HepG2 (cell line): ENCODE measurements around the gene SEPTIN3. TPM values are rescaled to one million over a fixed set of nuclear protein-coding genes. Genes with fewer than 3 reads are reported as not detected.
A peak's percentile ranks its signal among the peaks of the same experiment; 100 is the strongest.

Experiments used
- ATAC-seq: fragments of 200-7000 bp; cut with Tn5 transposase; 3 replicates; pipeline ENCODE4 v1.9.1; 2020; ENCODE audit warnings: mild to moderate bottlenecking, moderate library complexity
- BruUV-seq: library from RNA; stranded (reverse); fragments of 400-500 nt; replicated peaks from 2 replicates; lab custom pipeline; 2021; lab: Mats Ljungman, UMichigan
- CTCF ChIA-PET: fragments of 300-600 bp; formaldehyde crosslinking; extraction: SDS; loops from one replicate; lab custom pipeline; 2021; ENCODE audit warnings: low total read pairs, inconsistent platforms, low intra/inter-chr PET ratio; lab: Yijun Ruan, JAX
- POLR2A ChIA-PET: fragments of 350-600 bp; sonication (Branson Sonifier 250); formaldehyde crosslinking; loops from one replicate; lab custom pipeline; 2020; ENCODE audit warnings: antibody characterized with exemption, inconsistent platforms; lab: Yijun Ruan, JAX
- DNase-seq: peaks from one replicate; pipeline ENCODE4 v3.0.0-alpha.2; 2015; ENCODE audit warnings: low spot score
- FAIRE-seq: peaks from 3 replicates; lab custom pipeline; 2011; peaks lifted over from hg19 to GRCh38; lab: Jason Lieb, UNC
- H2AFZ ChIP-seq: one replicate; pipeline ENCODE4 v1.6.1; 2011; ENCODE audit warnings: low read length, inconsistent platforms
- H3K27ac ChIP-seq: fragments of 300-600 bp; 3 replicates; pipeline ENCODE4 v1.8.0; 2011; ENCODE audit warnings: mixed run types, mild to moderate bottlenecking, mixed read lengths, low read length, inconsistent platforms; ENCODE audit not compliant: insufficient read depth; ENCODE audit errors: extremely low read length
- H3K27me3 ChIP-seq, 2 experiments: fragments of 200-600 bp in 1 of 2; 2 replicates in 1 of 2; 3 replicates in 1 of 2; pipeline versions ENCODE4 v1.6.0 to v1.8.0; 2011; ENCODE audit warnings: low read length in 2 of 2, mild to moderate bottlenecking in 2 of 2, moderate library complexity in 2 of 2, inconsistent platforms in 1 of 2; ENCODE audit not compliant: insufficient read depth in 2 of 2, control insufficient read depth in 1 of 2
- H3K36me3 ChIP-seq, 2 experiments: fragments of 200-600 bp in 1 of 2; replicated peaks in 1 of 2; 2 replicates in 1 of 2; 3 replicates in 1 of 2; pipeline versions ENCODE4 v1.5.1 to v1.8.0; 2011; ENCODE audit warnings: low read length in 2 of 2, inconsistent platforms in 1 of 2; ENCODE audit not compliant: insufficient read depth in 2 of 2, control insufficient read depth in 1 of 2
- H3K4me1 ChIP-seq: 2 replicates; pipeline ENCODE4 v1.5.1; 2012; ENCODE audit warnings: low read length, inconsistent platforms; ENCODE audit not compliant: insufficient read depth
- H3K4me2 ChIP-seq: 2 replicates; pipeline ENCODE4 v1.6.0; 2011; ENCODE audit warnings: low read depth, low read length, inconsistent platforms
- H3K4me3 ChIP-seq, 3 experiments: fragments of 200-600 bp in 1 of 3; sonication (generic), shearing (Covaris generic) in 1 of 3; replicated peaks in 1 of 3; 2 replicates each; pipeline ENCODE4 v1.5.1; 2011 to 2016; ENCODE audit warnings: low read length in 3 of 3, inconsistent platforms in 2 of 3, low read depth in 2 of 3, mild to moderate bottlenecking in 2 of 3, control low read depth in 1 of 3, mixed read lengths in 1 of 3; ENCODE audit not compliant: insufficient read depth in 1 of 3
- H3K79me2 ChIP-seq: one replicate; pipeline ENCODE4 v1.6.1; 2011; ENCODE audit warnings: low read length, inconsistent platforms; ENCODE audit not compliant: insufficient read depth
- H3K9ac ChIP-seq: 2 replicates; pipeline ENCODE4 v1.6.0; 2011; ENCODE audit warnings: mild to moderate bottlenecking, low read depth, low read length, inconsistent platforms; ENCODE audit not compliant: insufficient read depth
- H3K9me3 ChIP-seq: 2 replicates; pipeline ENCODE4 v1.5.1; 2012; ENCODE audit warnings: mild to moderate bottlenecking, low read length
- H4K20me1 ChIP-seq: 2 replicates; pipeline ENCODE4 v1.6.0; 2011; ENCODE audit warnings: inconsistent platforms, mild to moderate bottlenecking, low read length, moderate library complexity; ENCODE audit not compliant: insufficient read depth
- ARNTL ChIP-seq: sonication (generic); formaldehyde crosslinking; IDR thresholded peaks from 2 replicates; pipeline ENCODE4 v1.4.0; 2020; ENCODE audit warnings: mild to moderate bottlenecking, missing genetic modification reagents
- NR0B2 ChIP-seq: sonication (generic); formaldehyde crosslinking; IDR thresholded peaks from 2 replicates; pipeline ENCODE4 v1.4.0; 2020; ENCODE audit warnings: mild to moderate bottlenecking, missing genetic modification reagents
- POLR2A ChIP-seq, 2 experiments: IDR thresholded peaks; 2 replicates each; pipeline ENCODE4 v1.6.1; 2011; ENCODE audit warnings: low read depth in 2 of 2, low read length in 2 of 2, mild to moderate bottlenecking in 1 of 2, moderate library complexity in 1 of 2; ENCODE audit not compliant: insufficient read depth in 1 of 2
- POLR2G ChIP-seq: fragments of 200-400 bp; formaldehyde crosslinking; IDR thresholded peaks from 2 replicates; pipeline ENCODE4 v1.6.1; 2018; ENCODE audit warnings: mild to moderate bottlenecking, low read depth, low read length, moderate library complexity
- SP5 ChIP-seq: IDR thresholded peaks from 2 replicates; pipeline ENCODE4 v1.6.1; 2016; ENCODE audit warnings: low read depth, borderline replicate concordance
- SRF ChIP-seq: IDR thresholded peaks from 2 replicates; pipeline ENCODE4 v1.6.1; 2011; ENCODE audit warnings: mild to moderate bottlenecking, low read depth, low read length, moderate library complexity
- ZNF121 ChIP-seq: sonication (generic); formaldehyde crosslinking; IDR thresholded peaks from 2 replicates; pipeline ENCODE4 v1.5.0; 2020; ENCODE audit warnings: mild to moderate bottlenecking, missing genetic modification reagents
- ZNF367 ChIP-seq: sonication (generic); formaldehyde crosslinking; IDR thresholded peaks from 2 replicates; pipeline ENCODE4 v1.4.0; 2020; ENCODE audit warnings: missing genetic modification reagents, borderline replicate concordance
- whole genome bisulfite sequencing: methylation state at CpG from one replicate; pipeline ENCODE4 v1.1.6; 2017; ENCODE audit warnings: low lambda C conversion rate; 5-methylcytosine and 5-hydroxymethylcytosine counted together
- in situ Hi-C: cut with HindIII; loops from 2 replicates; pipeline ENCODE4 v1.10.0; 2017; ENCODE audit warnings: low pct_unique_long_range_greater_than_20kb; ENCODE audit not compliant: extremely low pct_ligation_motif_present
- intact Hi-C: fragments of 100-400 bp; cut with micrococcal nuclease; formaldehyde crosslinking; loops from one replicate; pipeline ENCODE4 v1.10.0; 2022; ENCODE audit not compliant: unreplicated experiment
- polyA plus RNA-seq, 8 experiments: library from polyadenylated mRNA; depleted of rRNA in 3 of 8; stranded (reverse) in 7 of 8; unstranded in 1 of 8; fragments of >200 nt; fragmentation: Illumina TruSeq in 4 of 8; extraction: Trizol in 4 of 8; gene quantifications; 2 replicates each; pipeline versions ENCODE4 v1.2.1 to v1.2.3, GENCODE V29; 2011 to 2016; ENCODE audit warnings: low read depth in 4 of 8, missing spikeins in 1 of 8, mixed read lengths in 1 of 8; ENCODE audit not compliant: insufficient read depth in 1 of 8
- total RNA-seq, 5 experiments: library from RNA; depleted of rRNA; stranded (reverse); fragments of >200 nt; fragmentation: Illumina TruSeq; extraction: Trizol; gene quantifications; 2 replicates each; pipeline ENCODE4 v1.2.3, GENCODE V29; 2016; ENCODE audit warnings: low read depth in 1 of 5
- TF ChIP-seq, protein P1 (sequence below): sonication (generic); formaldehyde crosslinking; IDR thresholded peaks from 2 replicates; pipeline ENCODE4 v1.4.0; 2020; ENCODE audit warnings: missing genetic modification reagents, low read depth, mild to moderate bottlenecking, borderline replicate concordance
- TF ChIP-seq, protein P2 (sequence below): sonication (generic); formaldehyde crosslinking; IDR thresholded peaks from 2 replicates; pipeline ENCODE4 v1.8.0; 2022; ENCODE audit warnings: mild to moderate bottlenecking, missing genetic modification reagents; ENCODE audit not compliant: insufficient replicate concordance

The SEPTIN3 gene
- total and polyA plus RNA-seq, 2 of the 13 experiments (the other 11 are each of a cell fraction or from before 2014, with no cell fraction given): 0.04 TPM; not detected in 1

DNA sequence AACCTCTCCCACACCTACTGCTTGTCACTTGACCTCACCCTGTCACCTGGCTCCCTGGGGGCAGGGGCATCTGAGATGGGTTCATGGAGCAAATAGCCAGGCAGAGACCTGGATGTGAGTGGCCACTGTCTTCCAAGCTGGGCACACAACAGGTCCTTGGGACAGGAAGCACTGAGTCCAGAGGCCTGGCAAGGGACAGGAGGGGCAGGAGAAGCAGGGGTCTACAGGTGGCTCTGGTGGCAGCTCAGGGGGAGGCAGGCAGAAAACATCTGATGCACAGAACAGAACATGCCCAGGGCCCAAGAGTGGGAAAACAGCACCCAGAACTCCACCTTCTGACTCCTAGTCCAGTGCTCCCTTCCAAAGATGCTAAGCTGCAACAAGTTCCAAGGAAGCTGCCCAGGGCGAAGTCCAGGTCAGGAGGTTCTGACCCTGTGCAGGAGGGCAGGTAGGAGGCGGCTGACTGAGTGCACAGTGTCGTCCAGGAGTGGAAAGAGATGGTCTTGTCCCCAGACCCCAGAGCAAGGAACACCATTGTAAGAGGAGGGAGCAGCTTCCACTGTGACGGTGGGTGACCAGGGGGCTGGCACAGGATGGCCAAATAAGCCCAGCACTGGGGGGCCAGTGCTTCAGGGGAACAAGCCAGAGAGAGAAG is 46.2 kb upstream of the SEPTIN3 start:
- no peak overlapping the region for H3K9ac ChIP-seq
- H3K27ac ChIP-seq: no peak overlapping the region
- H2AFZ ChIP-seq: no peak overlapping the region
- TF ChIP-seq ARNTL (CRISPR knock-in tag): no peak
- no peak for TF ChIP-seq ZNF367 (CRISPR knock-in tag)
- TF ChIP-seq, protein P1, sequence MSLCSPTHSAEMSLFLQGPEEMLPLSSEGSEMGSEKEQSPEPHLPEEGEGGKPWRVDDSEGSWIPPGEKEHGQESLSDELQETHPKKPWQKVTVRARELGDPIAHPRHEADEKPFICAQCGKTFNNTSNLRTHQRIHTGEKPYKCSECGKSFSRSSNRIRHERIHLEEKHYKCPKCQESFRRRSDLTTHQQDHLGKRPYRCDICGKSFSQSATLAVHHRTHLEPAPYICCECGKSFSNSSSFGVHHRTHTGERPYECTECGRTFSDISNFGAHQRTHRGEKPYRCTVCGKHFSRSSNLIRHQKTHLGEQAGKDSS (CRISPR knock-in tag): peak; percentile 87
- TF ChIP-seq NR0B2: no peak
- TF ChIP-seq, protein P2, sequence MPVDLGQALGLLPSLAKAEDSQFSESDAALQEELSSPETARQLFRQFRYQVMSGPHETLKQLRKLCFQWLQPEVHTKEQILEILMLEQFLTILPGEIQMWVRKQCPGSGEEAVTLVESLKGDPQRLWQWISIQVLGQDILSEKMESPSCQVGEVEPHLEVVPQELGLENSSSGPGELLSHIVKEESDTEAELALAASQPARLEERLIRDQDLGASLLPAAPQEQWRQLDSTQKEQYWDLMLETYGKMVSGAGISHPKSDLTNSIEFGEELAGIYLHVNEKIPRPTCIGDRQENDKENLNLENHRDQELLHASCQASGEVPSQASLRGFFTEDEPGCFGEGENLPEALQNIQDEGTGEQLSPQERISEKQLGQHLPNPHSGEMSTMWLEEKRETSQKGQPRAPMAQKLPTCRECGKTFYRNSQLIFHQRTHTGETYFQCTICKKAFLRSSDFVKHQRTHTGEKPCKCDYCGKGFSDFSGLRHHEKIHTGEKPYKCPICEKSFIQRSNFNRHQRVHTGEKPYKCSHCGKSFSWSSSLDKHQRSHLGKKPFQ (CRISPR knock-in tag): no peak
- no peak for TF ChIP-seq SRF
- TF ChIP-seq POLR2A (IDR thresholded peaks at IDR 0.05; ENCODE audit: insufficient read depth in 1 of 2, low read depth in 2 of 2, low read length in 2 of 2): 0 out of 4 replicates have a peak, but pooled peaks of 1 of the 2 experiments have one; percentile 13
- TF ChIP-seq SP5 (CRISPR knock-in tag): no peak
- no peak for TF ChIP-seq POLR2G
- no peak for TF ChIP-seq ZNF121 (CRISPR knock-in tag)
- H3K4me1 ChIP-seq: peaks cover 59% of the 10 kb centered on the region
- no peaks in the 10 kb centered on the region for H3K79me2 ChIP-seq
- BruUV-seq: no TSS peak
- H3K4me3 ChIP-seq: no peak overlapping the region
- DNase-seq (no peak), ATAC-seq (no peak), FAIRE-seq (no peak)
- CTCF ChIA-PET: no interaction called here
- no peak overlapping the region for H3K4me2 ChIP-seq
- intact Hi-C loops (no loop called here), in situ Hi-C loops (no loop called here)
- WGBS: 24% methylated on average over 4 of the region's 4 CpGs
- no peaks in the 10 kb centered on the region for H3K9me3 ChIP-seq
- POLR2A ChIA-PET: no interaction called here
- H4K20me1 ChIP-seq: no peaks in the 10 kb centered on the region
- peaks cover 13 to 41% of the 10 kb centered on the region in 2 experiments; a peak in 4 of 5 replicates for H3K27me3 ChIP-seq
- H3K36me3 ChIP-seq: no peaks in the 10 kb centered on the region
